HG03039 (cell line): ENCODE results near the gene GCH1.
"Not testable (repeated sequence)": the region's sequence is repeated elsewhere in the genome, so short reads cannot be mapped to it uniquely, and the experiment has no call there.

ENCODE experiments used
- ATAC-seq: cut with Tn5 transposase; IDR thresholded peaks from one replicate; pipeline ENCODE4 v1.9.1; 2021; ENCODE audit warnings: mild to moderate bottlenecking, moderate library complexity; ENCODE audit not compliant: unreplicated experiment

Gene GCH1

GRCh38 chr14:54870154-54871090 is 32.2 kb downstream of the GCH1 start:
- not testable (repeated sequence) for ATAC-seq

- no peak for ATAC-seq
Measured at GRCh38 chr14:54867011-54867410, 35.6 kb downstream of the GCH1 start.

DNA sequence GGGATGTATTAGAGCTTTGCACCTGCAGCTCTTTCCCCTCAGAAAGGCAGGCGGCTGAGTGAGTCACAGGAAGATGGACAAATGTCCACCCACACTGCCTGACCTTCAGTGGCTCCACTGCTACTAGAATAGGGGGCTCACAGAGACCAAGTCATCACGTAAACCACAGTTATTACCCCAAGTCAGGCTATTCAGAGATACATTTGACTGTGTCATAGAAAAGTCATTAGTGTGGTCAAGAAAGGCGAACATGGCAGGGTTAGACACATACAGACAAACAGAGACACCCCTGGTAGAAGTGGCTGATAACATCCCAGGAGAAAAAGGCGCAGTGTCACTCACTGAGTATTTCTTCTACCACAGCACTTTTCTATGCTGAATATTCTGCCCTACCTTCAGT is 36.0 kb downstream of the GCH1 start:
- no peak for ATAC-seq

- no peak for ATAC-seq
Measured at GRCh38 chr14:54864526-54864925, 38.1 kb downstream of the GCH1 start.

DNA sequence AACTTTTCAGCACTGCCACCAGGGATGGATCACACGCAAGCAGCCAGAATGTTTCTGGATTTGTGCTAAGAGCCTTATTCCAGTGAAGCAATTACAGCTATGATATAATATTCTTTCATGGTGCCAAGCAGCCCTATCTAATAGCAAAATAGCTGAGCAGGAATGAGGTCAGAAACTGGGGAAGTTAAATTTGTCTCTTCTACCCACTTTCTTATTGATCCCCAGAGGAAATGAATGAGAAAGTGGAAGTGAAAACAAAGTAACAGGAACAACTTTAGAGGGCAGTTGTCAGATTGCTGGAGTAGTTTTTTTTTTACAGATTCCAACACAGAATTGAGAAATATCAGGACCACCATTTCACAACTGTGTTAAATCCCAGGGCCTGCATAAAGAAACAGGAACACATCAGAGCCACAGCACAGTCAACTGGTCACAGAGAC is 44.8 kb downstream of the GCH1 start:
- no peak for ATAC-seq

- no peak for ATAC-seq
Measured at GRCh38 chr14:54856152-54856551, 46.5 kb downstream of the GCH1 start.

- ATAC-seq = no peak
Measured at GRCh38 chr14:54854181-54854580, 48.4 kb downstream of the GCH1 start.

DNA sequence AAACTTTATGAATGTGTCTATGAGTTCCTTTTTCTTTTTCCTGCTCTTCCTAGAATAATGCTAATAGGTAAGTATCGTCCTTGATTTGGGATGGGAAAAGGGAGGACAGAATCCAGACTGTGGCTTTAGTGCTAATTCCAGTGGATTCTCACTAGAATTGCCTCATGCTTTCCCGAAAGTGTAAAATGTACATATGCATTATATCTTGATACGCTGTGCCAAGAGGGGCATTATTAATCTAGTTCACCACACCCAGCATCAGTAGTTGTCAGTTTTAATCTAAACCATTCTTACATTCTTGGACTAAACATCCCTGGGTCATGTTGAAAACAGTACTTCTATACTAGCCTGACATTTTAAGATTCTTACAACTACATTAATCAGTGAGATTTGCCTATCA is 49.3 kb downstream of the GCH1 start:
- no peak for ATAC-seq

- no peak for ATAC-seq
Measured at GRCh38 chr14:54852215-54852614, 50.4 kb downstream of the GCH1 start.

DNA sequence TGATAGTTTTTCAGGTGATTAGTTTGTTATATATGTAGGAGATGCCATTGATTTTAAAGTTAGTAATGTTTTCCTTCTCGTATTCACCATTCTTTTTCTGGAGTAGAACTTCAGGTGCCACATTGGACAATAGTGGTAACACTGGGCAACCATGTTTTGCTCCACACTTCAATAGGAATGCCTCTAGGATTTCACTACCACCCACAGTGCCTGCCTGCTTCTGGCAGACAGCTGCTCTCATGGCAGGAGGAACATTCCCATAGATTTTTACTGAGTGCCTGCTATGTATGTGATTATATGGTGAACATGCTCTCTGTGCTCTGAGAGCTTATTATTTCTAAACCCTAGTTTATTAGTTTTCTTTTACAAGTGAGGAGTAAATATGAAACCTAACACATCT is 53.7 kb downstream of the GCH1 start:
- ATAC-seq = no peak

DNA sequence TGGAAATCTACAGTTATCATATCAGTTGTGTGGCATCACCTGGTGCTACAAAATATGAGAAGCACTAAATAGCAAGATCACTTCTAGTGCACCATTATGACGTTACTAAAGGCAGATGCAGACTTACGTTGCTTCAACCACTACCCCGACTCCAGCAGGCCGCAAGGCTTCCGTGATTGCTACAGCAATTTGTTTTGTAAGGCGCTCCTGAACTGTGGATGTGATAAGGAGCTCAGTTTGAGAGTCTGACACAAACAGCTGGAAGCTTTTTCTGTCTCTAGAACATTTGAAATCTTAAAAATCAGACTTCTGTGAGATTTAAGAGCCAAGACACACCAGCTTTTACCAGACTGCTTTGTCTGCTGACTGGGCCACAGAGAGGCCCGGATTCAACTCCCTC is 57.0 kb downstream of the GCH1 start:
- ATAC-seq = no peak

- no peak for ATAC-seq
Measured at GRCh38 chr14:54844479-54844878, 58.1 kb downstream of the GCH1 start.

- no peak for ATAC-seq
Measured at GRCh38 chr14:54840798-54841197, 61.8 kb downstream of the GCH1 start.

GRCh38 chr14:54840336-54840735 is 62.3 kb downstream of the GCH1 start:
- no peak for ATAC-seq

DNA sequence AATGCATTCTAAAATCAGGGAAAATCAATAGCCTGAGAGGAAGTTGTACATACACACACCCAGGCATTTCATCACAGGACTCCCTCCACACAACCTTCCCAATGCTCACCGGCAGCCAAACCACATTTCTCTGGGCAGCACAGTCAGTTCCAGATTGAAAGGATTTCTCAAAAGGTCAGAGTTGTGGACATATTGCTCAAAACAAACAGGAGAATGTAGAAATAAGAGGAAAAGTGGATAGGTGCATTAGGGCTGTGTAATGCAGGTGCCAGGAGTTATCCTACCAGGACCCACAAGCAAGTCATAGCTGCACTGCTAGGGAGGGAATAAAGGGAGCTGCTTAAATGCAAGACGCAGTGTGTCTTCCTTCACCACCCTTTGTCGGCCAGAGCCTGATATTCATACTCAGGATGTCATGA is 62.9 kb downstream of the GCH1 start:
- no peak for ATAC-seq

DNA sequence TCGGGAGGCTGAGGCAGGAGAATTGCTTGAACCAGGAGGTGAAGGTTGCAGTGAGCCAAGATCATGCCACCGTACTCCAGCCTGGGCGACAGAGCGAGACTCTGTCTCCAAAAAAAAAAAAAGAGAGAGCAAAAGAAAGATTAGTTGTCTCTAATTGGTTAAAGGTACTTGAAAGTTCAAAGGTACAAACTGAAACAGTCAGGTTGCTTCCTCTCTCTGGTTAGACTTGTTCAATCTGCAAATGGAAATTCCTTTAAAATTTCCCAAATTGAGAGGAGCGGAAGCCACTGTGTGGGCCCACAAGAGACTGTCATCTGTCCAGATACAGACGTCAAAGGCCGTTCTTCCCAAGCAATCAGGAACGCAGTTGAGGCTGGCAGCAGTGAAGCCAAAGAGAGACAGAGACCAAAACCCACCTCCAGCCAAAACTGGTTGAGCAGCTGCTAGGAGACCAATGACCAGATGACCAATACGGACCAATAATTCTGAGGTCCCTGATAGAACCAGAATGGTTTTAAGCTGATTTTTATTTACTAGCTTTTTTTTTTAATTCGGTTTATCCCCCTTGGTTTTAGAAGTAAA is 63.6 kb downstream of the GCH1 start:
- ATAC-seq = no peak

DNA sequence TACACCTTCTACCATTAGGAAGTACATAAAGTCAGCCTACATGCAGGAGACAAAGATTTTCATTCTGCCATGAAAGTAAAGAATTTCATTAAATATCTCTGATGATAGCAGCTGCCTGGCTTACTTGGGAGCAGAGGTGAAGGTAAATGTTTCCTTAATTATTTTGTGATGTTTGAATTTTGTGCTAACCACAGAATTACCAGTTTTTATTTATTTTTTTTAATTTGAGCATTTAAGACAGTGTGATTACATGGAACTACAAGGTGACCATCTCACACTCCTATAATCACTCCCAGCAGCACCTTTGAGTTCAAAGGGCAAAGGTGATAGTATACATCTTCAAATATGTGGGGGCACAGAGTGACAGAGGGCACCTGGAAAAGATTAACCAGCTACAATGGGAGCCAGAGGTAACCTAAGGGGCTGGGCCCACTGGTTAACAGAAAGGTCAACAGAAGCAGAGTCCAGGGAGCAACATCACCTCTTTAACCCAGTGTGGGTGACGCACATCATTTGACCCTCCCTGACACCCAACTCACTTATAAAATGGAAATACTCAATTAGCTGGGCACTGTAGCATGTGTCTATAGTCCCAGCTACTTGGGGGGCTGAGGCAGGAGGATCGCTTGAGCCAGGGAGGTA is 65.0 kb downstream of the GCH1 start:
- ATAC-seq = no peak

GRCh38 chr14:54836231-54836630 is 66.4 kb downstream of the GCH1 start:
- ATAC-seq = no peak

GRCh38 chr14:54834727-54835126 is 67.9 kb downstream of the GCH1 start:
- ATAC-seq = no peak

DNA sequence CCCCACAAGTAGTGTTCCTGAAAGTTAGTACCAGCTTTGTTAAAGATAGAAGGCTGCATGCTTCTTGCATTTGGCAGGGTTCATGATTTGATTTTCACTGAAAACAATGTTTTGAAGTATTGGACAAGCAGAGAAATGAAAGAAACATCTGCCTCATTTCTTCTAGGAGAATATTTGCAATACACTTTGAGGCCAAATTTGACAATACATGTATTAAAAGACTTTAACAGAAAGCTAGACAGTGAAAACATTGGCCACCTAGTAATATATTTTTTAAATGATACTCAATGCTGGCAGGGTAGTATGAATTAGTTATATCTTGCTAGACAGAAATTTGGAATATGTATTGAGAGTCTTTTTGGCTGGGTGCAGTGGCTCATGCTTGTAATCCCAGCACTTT is 68.5 kb downstream of the GCH1 start:
- no peak for ATAC-seq

- ATAC-seq = no peak
Measured at GRCh38 chr14:54830650-54831049, 72.0 kb downstream of the GCH1 start.
